OCI-LY3 (cell line): ENCODE results near the gene LY6G6F.
A peak's percentile ranks its signal among the peaks of the same experiment; 100 is the strongest.

Source experiments
- H2AFZ ChIP-seq: fragments of 200-600, 300-600 bp; shearing (Covaris generic); 2 replicates; pipeline ENCODE4 v1.6.0; 2014; ENCODE audit warnings: antibody characterized with exemption, low read depth, low read length
- H3K27ac ChIP-seq: fragments of 200-600, 300-600 bp; sonication (generic); 2 replicates; pipeline ENCODE4 v1.5.1; 2014; ENCODE audit warnings: mild to moderate bottlenecking, low read length, moderate library complexity, mixed read lengths
- H3K27me3 ChIP-seq: fragments of 200-600, 300-600 bp; sonication (generic); 2 replicates; pipeline ENCODE4 v1.6.1; 2014; ENCODE audit warnings: low read depth, low read length, mixed read lengths
- H3K36me3 ChIP-seq: fragments of 200-600, 300-600 bp; sonication (generic); replicated peaks from 2 replicates; pipeline ENCODE3; 2014; ENCODE audit warnings: low read depth, low read length, mixed read lengths
- H3K4me1 ChIP-seq: fragments of 300-600, 200-600 bp; sonication (generic); 2 replicates; pipeline ENCODE4 v1.6.1; 2014; ENCODE audit warnings: low read length, mixed read lengths
- H3K4me2 ChIP-seq: fragments of 200-600, 300-600 bp; sonication (generic); 2 replicates; pipeline ENCODE4 v1.6.1; 2014; ENCODE audit warnings: low read length, mixed read lengths
- H3K4me3 ChIP-seq: fragments of 300-600, 200-600 bp; sonication (generic); 2 replicates; pipeline ENCODE4 v1.5.1; 2014; ENCODE audit warnings: antibody characterized with exemption, mild to moderate bottlenecking, low read length, moderate library complexity
- H3K79me2 ChIP-seq: fragments of 300-600, 200-600 bp; shearing (Covaris generic); 2 replicates; pipeline ENCODE4 v1.6.1; 2014; ENCODE audit warnings: mild to moderate bottlenecking, low read length, mixed read lengths
- H3K9ac ChIP-seq: fragments of 300-600, 200-600 bp; shearing (Covaris generic); 2 replicates; pipeline ENCODE4 v1.6.0; 2014; ENCODE audit warnings: mild to moderate bottlenecking, low read length, moderate library complexity
- H3K9me3 ChIP-seq: fragments of 200-600, 300-600 bp; shearing (Covaris generic); 2 replicates; pipeline ENCODE4 v1.6.1; 2014; ENCODE audit warnings: low read length, mixed read lengths; ENCODE audit not compliant: insufficient read depth
- H4K20me1 ChIP-seq: fragments of 200-600, 300-600 bp; sonication (generic); 2 replicates; pipeline ENCODE4 v1.6.1; 2016; ENCODE audit warnings: low read length, mixed read lengths; ENCODE audit not compliant: insufficient read depth
- CTCF ChIP-seq: fragments of 200-600, 300-600 bp; sonication (generic); IDR thresholded peaks from 2 replicates; pipeline ENCODE4 v1.5.1; 2014; ENCODE audit warnings: antibody characterized with exemption, low read length, low read depth
- EZH2phosphoT487 ChIP-seq: fragments of 200-600 bp; shearing (Covaris generic); IDR thresholded peaks from 2 replicates; pipeline ENCODE4 v1.6.1; 2018; ENCODE audit warnings: antibody characterized with exemption, mixed run types, low read depth

Gene LY6G6F

DNA sequence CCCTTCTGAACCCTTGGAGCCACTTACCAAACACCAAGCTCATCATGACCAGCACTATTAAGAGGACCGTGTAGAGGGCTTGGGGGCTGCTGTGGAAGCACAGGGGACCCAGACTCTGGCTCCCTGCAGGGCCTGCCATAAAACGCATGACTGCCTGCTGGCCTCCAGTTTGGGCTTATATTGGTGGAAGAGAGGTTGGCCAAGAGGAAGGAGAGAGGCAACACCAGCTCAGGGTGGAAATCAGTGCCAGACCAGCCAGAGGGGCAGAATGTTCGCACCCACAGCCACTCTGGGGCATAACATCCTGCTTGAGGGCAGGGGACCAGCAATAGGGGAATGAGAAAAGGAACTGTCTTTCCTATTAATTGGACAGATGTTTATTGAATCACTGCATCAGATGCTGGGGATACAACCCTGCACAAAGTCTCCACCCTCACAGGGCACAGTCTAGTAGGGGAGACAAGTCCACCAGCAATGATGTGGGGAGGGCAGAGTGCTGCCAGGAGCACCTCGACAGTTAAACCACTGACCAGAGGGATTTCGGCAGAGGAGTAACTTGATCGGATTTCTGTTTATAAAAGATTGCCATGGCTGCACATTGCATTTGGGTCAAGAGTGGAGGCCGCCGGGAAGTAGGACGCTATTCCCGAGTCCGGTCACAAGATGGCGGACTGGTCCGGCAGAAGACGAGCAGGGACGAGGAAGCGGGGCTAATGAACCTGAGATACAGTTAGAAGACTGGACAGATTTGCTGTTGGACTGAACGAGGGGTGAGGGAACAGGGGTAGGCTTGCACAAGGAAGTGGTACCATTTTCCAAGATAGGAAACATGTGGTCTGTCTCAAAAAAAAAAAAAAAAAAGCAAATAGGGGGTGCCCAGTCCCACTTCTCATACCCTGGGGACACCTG, 26.2 kb upstream of the LY6G6F start, which contains the start of gene LY6G5C:
Gene LY6G5C (minus strand): TSS at position 842 of the 909 bp plus-strand sequence. CDS start 694 bp downstream, at position 148.
- Histone ChIP-seq H3K4me3 (peak within 1 kb of the TSS; percentile 76), H3K4me1 (peaks cover 17% of the 10 kb centered on the region), H2AFZ (peak within 1 kb of the TSS; percentile 59), H3K36me3 (no peaks in the 10 kb centered on the region), H3K27me3 (no peaks in the 10 kb centered on the region), H3K27ac (no peak within 1 kb of the TSS), H4K20me1 (no peaks in the 10 kb centered on the region), H3K9me3 (no peaks in the 10 kb centered on the region), H3K9ac (peak within 1 kb of the TSS; percentile 53; the same call in 1 of the 2 replicates), H3K79me2 (no peaks in the 10 kb centered on the region), H3K4me2 (peak within 1 kb of the TSS; percentile 77)
- peak; percentile 54 for TF ChIP-seq CTCF
- TF ChIP-seq EZH2phosphoT487: no peak

DNA sequence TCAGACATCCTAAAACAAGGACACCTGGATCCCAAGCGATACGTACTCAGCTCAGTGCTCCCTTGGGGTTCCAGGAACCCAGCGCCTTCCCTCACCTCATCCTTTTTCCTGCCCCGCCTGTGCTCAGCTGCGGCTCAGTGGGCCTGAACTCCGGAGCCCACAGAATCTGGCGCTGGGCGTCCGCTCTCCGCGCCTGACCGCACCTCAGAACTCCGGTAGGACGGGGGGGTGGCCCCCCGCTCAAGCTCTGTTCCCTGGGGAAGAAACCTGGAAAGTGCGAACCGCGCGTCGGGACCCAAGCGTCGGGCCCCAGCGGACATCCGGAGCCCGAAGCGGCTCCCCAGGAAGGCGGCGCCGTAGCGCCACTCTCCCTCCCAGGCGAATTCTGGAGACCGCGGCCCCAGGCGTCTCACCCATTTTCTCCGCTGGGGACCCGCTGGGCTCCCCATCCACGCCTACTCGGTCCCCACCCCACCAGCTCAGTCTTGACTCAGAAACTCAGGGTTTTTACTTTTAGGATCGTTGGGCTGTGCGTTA, 25.5 kb upstream of the LY6G6F start:
- TF ChIP-seq CTCF: no peak
- no peak for TF ChIP-seq EZH2phosphoT487
- H3K36me3 ChIP-seq: no peaks in the 10 kb centered on the region
- H3K4me3 ChIP-seq: peak overlapping the region; percentile 76
- H3K4me2 ChIP-seq: peak overlapping the region; percentile 77
- peaks cover 16% of the 10 kb centered on the region for H3K4me1 ChIP-seq
- no peaks in the 10 kb centered on the region for H3K79me2 ChIP-seq
- no peaks in the 10 kb centered on the region for H3K27me3 ChIP-seq
- no peak overlapping the region for H3K27ac ChIP-seq
- H3K9ac ChIP-seq: peak overlapping the region; percentile 53; the same call in 1 of the 2 replicates
- no peaks in the 10 kb centered on the region for H4K20me1 ChIP-seq
- peak overlapping the region; percentile 59 for H2AFZ ChIP-seq
- no peaks in the 10 kb centered on the region for H3K9me3 ChIP-seq

DNA sequence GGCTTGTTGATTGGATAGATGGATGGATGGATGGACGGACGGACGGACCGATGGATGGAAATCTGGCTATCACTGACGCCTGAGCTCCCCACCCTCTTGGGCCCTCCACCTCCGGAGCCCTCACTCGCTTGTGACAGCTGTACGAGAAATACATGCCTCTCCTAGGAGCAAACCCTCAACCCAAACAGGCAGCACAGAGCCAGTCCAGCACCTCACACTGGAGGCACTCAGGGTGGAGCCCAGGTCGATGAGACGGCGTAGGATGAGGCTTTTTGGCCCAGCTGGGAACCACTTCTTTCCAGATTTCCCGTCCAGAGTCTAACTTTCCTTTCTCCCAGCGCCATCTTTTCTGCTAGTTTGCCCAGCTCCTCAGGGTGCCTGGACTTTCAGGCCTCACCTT, 23.1 kb upstream of the LY6G6F start:
- H4K20me1 ChIP-seq: no peaks in the 10 kb centered on the region
- H3K9me3 ChIP-seq: no peaks in the 10 kb centered on the region
- H3K27me3 ChIP-seq: no peaks in the 10 kb centered on the region
- H3K27ac ChIP-seq: no peak overlapping the region
- H3K36me3 ChIP-seq: no peaks in the 10 kb centered on the region
- no peak overlapping the region for H3K4me3 ChIP-seq
- H3K79me2 ChIP-seq: no peaks in the 10 kb centered on the region
- no peak overlapping the region for H3K4me2 ChIP-seq
- no peak overlapping the region for H2AFZ ChIP-seq
- H3K9ac ChIP-seq: no peak overlapping the region
- TF ChIP-seq CTCF (no peak), EZH2phosphoT487 (no peak)
- peaks cover 4% of the 10 kb centered on the region; the same call in 1 of the 2 replicates for H3K4me1 ChIP-seq

GRCh38 chr6:31686483-31686882, 20.2 kb upstream of the LY6G6F start:
- no peak overlapping the region for H3K27ac ChIP-seq

More at GRCh38 chr6:31686483-31686882, 20.2 kb upstream of the LY6G6F start:
- no peaks in the 10 kb centered on the region for H4K20me1 ChIP-seq
- no peaks in the 10 kb centered on the region for H3K9me3 ChIP-seq
- H3K9ac ChIP-seq: no peak overlapping the region
- no peak for TF ChIP-seq EZH2phosphoT487
- TF ChIP-seq CTCF: no peak
- no peaks in the 10 kb centered on the region for H3K79me2 ChIP-seq
- H3K4me2 ChIP-seq: no peak overlapping the region
- H3K27me3 ChIP-seq: no peaks in the 10 kb centered on the region
- no peak overlapping the region for H3K4me3 ChIP-seq
- H3K36me3 ChIP-seq: peaks cover 2% of the 10 kb centered on the region
- no peak overlapping the region for H2AFZ ChIP-seq
- peaks cover 5% of the 10 kb centered on the region; the same call in 1 of the 2 replicates for H3K4me1 ChIP-seq
